ENCODE data around the gene PARP3.
"Not testable (repeated sequence)": the region's sequence is repeated elsewhere in the genome, so short reads cannot be mapped to it uniquely, and the experiment has no call there.

Gene PARP3

DNA sequence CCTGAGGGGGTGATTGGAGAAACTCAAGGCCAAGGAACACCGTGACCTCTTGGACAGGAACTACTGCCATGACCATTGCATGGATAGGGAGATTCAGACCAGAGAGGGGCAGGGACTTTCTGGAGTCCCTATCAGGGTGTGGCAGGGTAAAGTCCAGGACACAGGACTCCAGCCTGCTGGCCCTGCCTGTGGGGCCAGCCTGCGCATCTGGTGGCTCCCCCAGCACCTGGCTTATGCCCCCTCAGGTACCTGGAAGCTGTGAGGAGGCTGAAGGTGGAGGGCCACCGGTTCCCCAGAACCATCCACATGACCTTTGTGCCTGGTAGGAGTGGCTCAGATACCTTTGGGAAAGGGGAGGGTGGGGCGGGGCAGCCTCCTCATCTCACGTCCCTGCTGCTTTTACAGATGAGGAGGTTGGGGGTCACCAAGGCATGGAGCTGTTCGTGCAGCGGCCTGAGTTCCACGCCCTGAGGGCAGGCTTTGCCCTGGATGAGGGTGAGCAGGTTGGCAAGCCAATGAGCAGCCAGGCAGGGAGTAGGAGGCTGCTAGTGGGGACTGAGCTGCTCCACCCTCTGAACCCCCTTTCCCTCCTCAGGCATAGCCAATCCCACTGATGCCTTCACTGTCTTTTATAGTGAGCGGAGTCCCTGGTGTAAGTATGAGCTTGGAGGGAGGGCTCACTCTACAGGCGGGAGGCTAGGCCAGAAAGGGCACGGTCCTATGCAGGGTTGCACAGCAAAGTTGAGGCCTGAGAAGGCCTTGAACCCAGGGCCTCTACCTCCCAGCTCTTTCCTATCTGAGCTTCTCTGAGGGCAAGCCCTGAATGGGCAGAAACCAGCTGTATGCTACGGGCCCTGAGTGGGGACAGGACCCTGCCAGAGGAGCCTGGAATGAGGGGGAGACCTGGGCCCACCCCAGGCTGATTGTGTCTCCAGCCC lies 44.1 kb downstream of the PARP3 start:
- DNase-seq: no peak

DNA sequence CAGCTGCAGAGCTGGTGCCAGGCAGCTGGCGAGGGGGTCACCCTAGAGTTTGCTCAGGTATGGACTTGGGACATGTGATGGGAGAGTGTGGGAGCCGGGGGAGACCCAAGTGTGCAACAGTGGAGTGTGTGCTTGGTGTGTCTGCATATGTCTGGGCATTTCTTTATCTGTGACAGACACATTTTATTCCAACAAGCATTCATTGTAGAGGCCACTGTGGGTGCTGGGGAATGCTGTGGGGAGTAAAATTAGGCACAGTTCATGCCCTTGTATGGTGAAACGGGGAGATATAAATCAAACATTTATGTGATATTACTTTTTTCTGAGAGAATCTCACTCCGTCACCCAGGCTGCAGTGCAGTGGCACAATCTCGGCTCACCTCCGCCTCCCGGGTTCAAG lies 45.4 kb downstream of the PARP3 start:
- DNase-seq: no peak

DNA sequence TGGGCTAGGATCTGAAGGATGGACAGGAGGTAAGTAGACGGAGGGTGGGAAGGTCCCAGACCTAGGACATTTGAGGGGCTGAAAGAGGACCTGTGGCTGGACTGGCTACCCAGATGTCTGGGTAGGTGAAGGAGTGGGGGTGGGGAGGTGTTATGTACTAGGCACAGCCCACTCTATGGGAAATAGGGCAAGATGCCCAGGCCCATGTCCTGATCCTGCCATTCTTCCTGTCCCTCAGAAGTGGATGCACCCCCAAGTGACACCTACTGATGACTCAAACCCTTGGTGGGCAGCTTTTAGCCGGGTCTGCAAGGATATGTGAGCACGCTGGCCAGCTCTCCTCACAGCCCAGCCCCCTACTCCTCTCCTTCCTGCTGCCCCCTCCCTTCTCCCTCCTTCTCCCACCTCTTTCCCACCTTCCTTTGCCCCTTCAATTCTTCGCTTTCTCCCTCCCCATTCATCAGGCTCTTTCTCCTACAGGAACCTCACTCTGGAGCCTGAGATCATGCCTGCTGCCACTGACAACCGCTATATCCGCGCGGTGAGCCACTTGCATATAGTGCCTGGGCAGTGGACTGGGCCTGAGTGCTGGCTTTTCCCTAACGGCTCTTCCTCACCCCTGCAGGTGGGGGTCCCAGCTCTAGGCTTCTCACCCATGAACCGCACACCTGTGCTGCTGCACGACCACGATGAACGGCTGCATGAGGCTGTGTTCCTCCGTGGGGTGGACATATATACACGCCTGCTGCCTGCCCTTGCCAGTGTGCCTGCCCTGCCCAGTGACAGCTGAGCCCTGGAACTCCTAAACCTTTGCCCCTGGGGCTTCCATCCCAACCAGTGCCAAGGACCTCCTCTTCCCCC lies 46.4 kb downstream of the PARP3 start:
- no peak for DNase-seq

DNA sequence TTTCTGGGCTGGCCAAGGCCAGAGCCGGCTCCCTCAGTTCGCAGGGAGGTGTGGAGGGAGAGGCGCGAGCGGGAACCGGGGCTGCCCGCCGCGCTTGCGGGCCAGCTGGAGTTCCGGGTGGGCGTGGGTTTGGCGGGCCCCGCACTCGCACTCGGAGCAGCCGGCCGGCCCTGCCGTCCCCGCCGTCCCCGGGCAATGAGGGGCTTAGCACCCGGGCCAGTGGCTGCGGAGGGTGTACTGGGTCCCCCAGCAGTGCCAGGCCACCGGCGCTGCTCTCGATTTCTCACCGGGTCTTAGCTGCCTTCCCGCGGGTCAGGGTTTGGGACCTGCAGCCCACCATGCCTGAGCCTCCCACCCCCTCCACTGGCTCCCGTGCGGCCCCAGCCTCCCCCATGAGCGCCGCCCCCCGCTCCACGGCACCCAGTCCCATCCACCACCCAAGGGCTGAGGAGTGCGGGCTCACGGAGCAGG lies 48.4 kb downstream of the PARP3 start:
- not testable (repeated sequence) for DNase-seq

DNA sequence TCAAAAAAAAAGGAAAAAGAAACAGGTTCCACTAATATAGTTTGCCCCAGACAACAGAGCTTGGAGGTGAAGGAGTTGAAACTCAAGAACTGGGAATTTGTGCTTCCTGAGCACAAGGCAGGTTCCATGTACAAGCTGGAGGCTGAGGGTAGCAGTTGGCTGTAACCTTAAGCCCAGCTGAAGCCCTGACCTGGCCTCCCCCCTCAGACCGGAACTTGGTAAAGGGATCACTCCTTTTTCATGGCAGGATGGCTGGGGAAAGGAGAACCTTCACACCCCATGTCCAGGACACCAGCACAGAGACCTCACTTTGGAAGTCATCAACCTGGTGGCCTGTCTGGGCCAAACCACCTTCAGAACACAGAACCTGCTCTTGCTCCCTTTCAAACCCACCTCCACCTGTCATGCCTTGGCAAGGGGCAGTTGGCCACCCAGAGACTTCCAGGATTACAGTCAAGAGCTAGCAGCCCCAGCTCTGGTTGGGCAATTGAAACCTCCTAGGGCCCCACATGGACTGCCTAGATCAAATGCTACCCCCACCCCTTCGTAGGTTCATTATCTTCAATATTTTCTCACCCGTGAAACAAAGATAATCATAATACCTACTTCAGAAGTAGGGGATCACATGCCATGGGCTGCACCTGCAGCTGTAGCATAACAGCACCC lies 50.0 kb downstream of the PARP3 start:
- DNase-seq: no peak

DNA sequence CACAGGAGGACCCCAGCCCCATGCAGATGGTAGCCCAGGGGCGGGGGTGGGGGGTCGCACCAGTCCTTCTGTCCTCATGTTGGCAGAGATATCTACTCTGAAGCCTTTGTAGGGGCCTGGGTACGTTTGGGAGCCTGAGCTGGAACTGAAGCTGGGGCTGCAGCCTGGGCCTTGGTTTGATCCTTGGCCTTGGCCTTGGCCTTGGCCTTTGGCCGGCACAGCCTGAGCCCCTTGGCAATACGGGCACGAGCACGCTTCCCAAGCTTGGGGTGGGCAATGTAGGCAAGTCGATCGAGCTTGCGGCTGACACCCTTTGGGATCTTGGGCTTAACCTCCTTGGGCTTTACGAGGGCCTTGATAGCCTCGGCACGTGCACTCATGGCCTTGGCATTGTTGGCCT lies 51.5 kb downstream of the PARP3 start:
- not testable (repeated sequence) for DNase-seq

DNA sequence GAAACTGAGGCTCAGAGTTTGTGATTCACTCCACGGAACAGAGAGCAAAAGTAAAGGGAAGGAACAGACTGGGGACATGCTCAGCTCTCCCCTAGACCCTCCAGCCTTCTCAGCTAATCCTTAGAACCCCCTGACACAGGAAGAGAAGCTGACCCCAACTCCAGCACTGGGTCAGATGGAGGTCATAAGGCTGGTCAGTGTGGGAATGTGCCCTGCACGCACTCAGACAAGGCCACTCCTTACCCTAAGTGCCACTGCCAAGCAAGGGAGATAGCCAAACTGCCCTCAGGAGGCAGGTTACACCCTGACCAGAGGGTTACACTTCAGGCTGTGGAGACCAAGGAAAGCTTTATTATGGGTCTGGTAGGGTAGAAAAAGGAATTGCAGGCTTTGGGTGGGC lies 52.4 kb downstream of the PARP3 start:
- no peak for DNase-seq

DNA sequence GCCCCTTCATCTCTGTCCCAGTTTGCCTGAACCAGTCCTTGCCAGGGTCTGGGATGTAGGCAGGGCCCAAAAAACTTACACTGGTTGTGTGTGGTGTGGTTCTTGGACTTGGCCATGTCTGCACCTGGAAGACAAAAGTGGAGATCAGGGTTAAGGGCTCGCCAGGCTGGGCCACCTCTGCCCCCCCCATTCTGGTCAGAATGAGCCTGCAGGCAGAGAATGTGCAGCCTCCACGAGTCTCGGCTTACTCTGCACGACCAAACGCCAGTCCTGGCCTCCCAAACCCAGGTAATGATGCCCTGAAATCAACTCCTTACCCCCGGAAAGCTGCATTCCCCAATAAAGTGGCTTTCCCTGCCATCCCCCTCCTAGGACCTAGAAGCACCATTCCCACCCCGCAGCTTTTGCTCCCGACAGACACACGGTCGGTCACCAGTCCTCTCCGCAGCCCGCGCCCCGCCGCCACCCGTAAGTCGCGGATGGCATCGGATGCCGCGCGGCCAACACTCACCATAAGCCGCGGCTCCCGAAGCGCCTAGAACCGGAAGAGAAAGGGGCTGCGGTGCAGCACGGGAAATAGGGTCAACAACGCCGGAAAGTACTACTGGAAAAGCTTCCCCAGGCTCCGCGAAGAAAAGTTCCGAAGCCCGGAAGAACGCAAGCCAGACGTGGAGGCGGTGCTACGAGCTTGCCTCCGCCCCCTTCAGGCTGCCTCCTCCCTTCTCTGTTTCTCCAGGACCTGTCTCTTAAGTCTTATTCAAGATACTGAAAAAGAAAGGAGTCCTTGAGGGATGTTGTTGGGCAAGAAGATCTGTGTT lies 53.4 kb downstream of the PARP3 start, which contains the start of gene RPL29:
Gene RPL29 (minus strand): TSS at position 550 of the 818 bp plus-strand sequence. CDS start 434 bp downstream, at position 116.
- DNase-seq: peak; percentile 91

DNA sequence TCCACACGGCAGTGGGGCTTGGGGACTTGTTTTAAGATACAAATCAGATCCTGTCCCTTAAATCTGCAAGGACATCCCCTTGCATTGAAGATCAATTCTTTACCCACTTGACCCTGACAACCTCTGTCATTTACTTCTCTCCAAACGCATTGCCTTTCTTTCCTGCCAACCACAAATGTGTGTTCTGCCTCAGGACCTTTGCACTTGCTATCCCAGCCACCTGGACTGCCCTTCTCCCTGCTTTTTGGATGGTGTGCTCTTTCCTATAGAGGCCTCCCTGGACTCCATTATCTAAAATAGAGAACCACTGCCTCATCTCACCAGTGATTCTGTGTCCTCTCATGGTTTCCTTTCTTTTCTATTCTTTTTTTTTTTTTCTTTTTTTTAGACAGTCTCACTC lies 55.0 kb downstream of the PARP3 start:
- no peak for DNase-seq

DNA sequence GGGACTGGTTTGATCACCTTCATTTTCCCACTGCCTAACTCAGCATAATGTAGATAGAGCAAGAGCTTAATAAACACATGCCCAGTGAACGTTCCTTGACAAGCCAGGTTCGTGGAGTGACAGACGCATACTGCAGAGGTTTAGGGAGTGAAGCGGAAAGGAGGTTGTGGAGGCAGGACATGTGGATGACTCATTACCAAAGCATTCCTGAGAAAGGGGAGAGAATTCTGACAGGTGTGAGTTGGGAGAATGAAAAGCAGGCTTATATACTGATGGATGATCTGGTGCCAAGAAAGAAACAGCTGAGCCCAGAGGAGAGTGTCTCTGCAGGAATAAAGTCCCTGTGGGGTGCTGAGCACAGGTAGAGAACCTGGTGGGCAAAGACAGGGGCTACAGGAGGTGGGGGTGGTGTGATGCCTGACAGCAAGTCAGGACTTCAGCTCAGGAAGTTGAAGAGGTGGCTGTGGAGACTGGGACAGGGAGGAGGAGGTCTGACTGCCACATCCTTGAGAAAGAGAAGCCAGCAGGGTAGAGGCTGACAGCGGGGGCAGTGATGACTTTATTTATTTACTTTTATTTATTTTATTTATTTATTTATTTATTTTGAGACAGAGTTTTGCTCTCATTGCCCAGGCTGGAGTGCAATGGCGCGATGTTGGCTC lies 55.9 kb downstream of the PARP3 start:
- no peak for DNase-seq

Data from NCI-H2227 treated with DMSO at 0.1 percent for 48 hours (cell line).